Measurements from ENCODE around the gene RFX2.
"Not testable (repeated sequence)": the region's sequence is repeated elsewhere in the genome, so short reads cannot be mapped to it uniquely, and the experiment has no call there.

The RFX2 gene

GRCh38 chr19:5974721-5975387, 135.4 kb downstream of the RFX2 start:
- no peak for DNase-seq (ENCODE audit: low read depth in 2 of 2, low spot score in 1 of 2)

- DNase-seq (ENCODE audit: low read depth in 2 of 2, low spot score in 1 of 2): no peak
Observed at GRCh38 chr19:5973867-5974635, 136.2 kb downstream of the RFX2 start.

GRCh38 chr19:5973376-5973775, 136.9 kb downstream of the RFX2 start:
- no peak for DNase-seq (ENCODE audit: low read depth in 2 of 2, low spot score in 1 of 2)

GRCh38 chr19:5972355-5972731, 138.0 kb downstream of the RFX2 start:
- DNase-seq (ENCODE audit: low read depth in 2 of 2, low spot score in 1 of 2): no peak

GRCh38 chr19:5971714-5972354, 138.5 kb downstream of the RFX2 start:
- DNase-seq (ENCODE audit: low read depth in 2 of 2, low spot score in 1 of 2): no peak

- no peak for DNase-seq (ENCODE audit: low read depth in 2 of 2, low spot score in 1 of 2)
Observed at GRCh38 chr19:5969476-5969875, 140.8 kb downstream of the RFX2 start.

- DNase-seq (ENCODE audit: low read depth in 2 of 2, low spot score in 1 of 2): no peak
Observed at GRCh38 chr19:5968431-5969373, 141.6 kb downstream of the RFX2 start.

GRCh38 chr19:5967994-5968430, 142.3 kb downstream of the RFX2 start:
- peak in 1 of 2 donors; percentile 37 for DNase-seq (ENCODE audit: low read depth in 2 of 2, low spot score in 1 of 2)

- DNase-seq (ENCODE audit: low read depth in 2 of 2, low spot score in 1 of 2): no peak
Observed at GRCh38 chr19:5967571-5967970, 142.7 kb downstream of the RFX2 start.

GRCh38 chr19:5966941-5967340, 143.4 kb downstream of the RFX2 start:
- DNase-seq (ENCODE audit: low read depth in 2 of 2, low spot score in 1 of 2): no peak

GRCh38 chr19:5966215-5966614, 144.1 kb downstream of the RFX2 start:
- no peak for DNase-seq (ENCODE audit: low read depth in 2 of 2, low spot score in 1 of 2)

GRCh38 chr19:5964816-5965565, 145.3 kb downstream of the RFX2 start:
- DNase-seq (ENCODE audit: low read depth in 2 of 2, low spot score in 1 of 2): no peak

GRCh38 chr19:5963855-5964254, 146.4 kb downstream of the RFX2 start:
- DNase-seq (ENCODE audit: low read depth in 2 of 2, low spot score in 1 of 2): no peak

GRCh38 chr19:5963259-5963658, 147.0 kb downstream of the RFX2 start:
- DNase-seq (ENCODE audit: low read depth in 2 of 2, low spot score in 1 of 2): not testable (repeated sequence)

GRCh38 chr19:5961969-5962945, 148.0 kb downstream of the RFX2 start:
- peak in 1 of 2 donors; percentile 52 for DNase-seq (ENCODE audit: low read depth in 2 of 2, low spot score in 1 of 2)

GRCh38 chr19:5961641-5961968, 148.7 kb downstream of the RFX2 start:
- DNase-seq (ENCODE audit: low read depth in 2 of 2, low spot score in 1 of 2): not testable (repeated sequence)

- DNase-seq (ENCODE audit: low read depth in 2 of 2, low spot score in 1 of 2): no peak
Observed at GRCh38 chr19:5960005-5961001, 150.0 kb downstream of the RFX2 start.

Measured in stimulated activated CD8-positive, alpha-beta memory T cell treated with anti-CD3 and anti-CD28 coated beads, Interleukin-4, amount 100 ng/mL, for 1 hour (primary cell).